ENCODE results near the gene STX8. TPM values are rescaled to one million over a fixed set of nuclear protein-coding genes. Genes with fewer than 3 reads are reported as not detected.

STX8 gene
- total RNA-seq, 4 donors from 2014 or later, result 69.7 to 129 (median 89.6) TPM

- TF ChIP-seq CTCF (IDR thresholded peaks at IDR 0.05; ENCODE audit: low read depth), result no peak
Observed at GRCh38 chr17:9544221-9544620, 31.4 kb downstream of the STX8 start.

GRCh38 chr17:9541718-9542117 is 33.9 kb downstream of the STX8 start:
- no peak for TF ChIP-seq CTCF (IDR thresholded peaks at IDR 0.05; ENCODE audit: low read depth)

- TF ChIP-seq CTCF (IDR thresholded peaks at IDR 0.05; ENCODE audit: low read depth), result no peak
Observed at GRCh38 chr17:9538626-9539025, 37.0 kb downstream of the STX8 start.

- TF ChIP-seq CTCF (IDR thresholded peaks at IDR 0.05; ENCODE audit: low read depth), result no peak
Observed at GRCh38 chr17:9537177-9537776, 38.3 kb downstream of the STX8 start.

GRCh38 chr17:9536061-9536460 is 39.6 kb downstream of the STX8 start:
- no peak for TF ChIP-seq CTCF (IDR thresholded peaks at IDR 0.05; ENCODE audit: low read depth)

GRCh38 chr17:9533441-9533840 is 42.2 kb downstream of the STX8 start:
- TF ChIP-seq CTCF (IDR thresholded peaks at IDR 0.05; ENCODE audit: low read depth), result no peak

GRCh38 chr17:9532715-9533114 is 42.9 kb downstream of the STX8 start:
- no peak for TF ChIP-seq CTCF (IDR thresholded peaks at IDR 0.05; ENCODE audit: low read depth)

All from subcutaneous adipose tissue (tissue), 4 donors.